ENCODE results near the gene IL17RB. TPM values are rescaled to one million over a fixed set of nuclear protein-coding genes. Genes with fewer than 3 reads are reported as not detected.

IL17RB gene
- polyA plus RNA-seq, 3 donors, result 0.13 TPM; not detected in 2

GRCh38 chr3:53813876-53814275, 32.5 kb upstream of the IL17RB start:
- Histone ChIP-seq H3K4me1 (ENCODE audit: control insufficient read depth in 1 of 2, insufficient read depth in 2 of 2, low read length in 2 of 2) (no peaks in the 10 kb centered on the region), H3K9ac (ENCODE audit: insufficient read depth, low read length, poor library complexity, severe bottlenecking) (no peak overlapping the region), H3K27ac (ENCODE audit: low read depth in 1 of 2, low read length in 2 of 2) (no peak overlapping the region), H3K9me3 (replicated peaks in 1 of 2; ENCODE audit: control insufficient read depth in 1 of 2, insufficient read depth in 1 of 2, low read length in 2 of 2) (no peaks in the 10 kb centered on the region), H3K36me3 (replicated peaks in 1 of 2; ENCODE audit: control insufficient read depth in 1 of 2, insufficient read depth in 2 of 2, low read length in 2 of 2) (no peaks in the 10 kb centered on the region), H4K20me1 (ENCODE audit: insufficient read depth, low read length) (no peaks in the 10 kb centered on the region), H3K4me3 (replicated peaks in 1 of 3; ENCODE audit: low read depth in 2 of 3, low read length in 3 of 3) (no peak overlapping the region), H2AFZ (ENCODE audit: insufficient read depth, low read depth, low read length, poor library complexity, severe bottlenecking) (no peak overlapping the region), H3K27me3 (ENCODE audit: control insufficient read depth in 2 of 2, insufficient read depth in 2 of 2, low read length in 2 of 2) (peaks cover 0 to 8% of the 10 kb centered on the region in 2 donors), H3K79me2 (ENCODE audit: insufficient read depth, low read length) (no peaks in the 10 kb centered on the region), H3K4me2 (replicated peaks; ENCODE audit: extremely low read depth, low read length, poor library complexity, severe bottlenecking) (no peak overlapping the region)
- intact Hi-C loops (cut with micrococcal nuclease), result no loop called here
- H3K36me3 Mint-ChIP-seq, result no peaks in the 10 kb centered on the region
- WGBS (ENCODE audit: insufficient coverage), result 97% methylated on average over 10 of the region's 10 CpGs
- no peak overlapping the region for H3K4me3 Mint-ChIP-seq
- TF ChIP-seq, protein P1, sequence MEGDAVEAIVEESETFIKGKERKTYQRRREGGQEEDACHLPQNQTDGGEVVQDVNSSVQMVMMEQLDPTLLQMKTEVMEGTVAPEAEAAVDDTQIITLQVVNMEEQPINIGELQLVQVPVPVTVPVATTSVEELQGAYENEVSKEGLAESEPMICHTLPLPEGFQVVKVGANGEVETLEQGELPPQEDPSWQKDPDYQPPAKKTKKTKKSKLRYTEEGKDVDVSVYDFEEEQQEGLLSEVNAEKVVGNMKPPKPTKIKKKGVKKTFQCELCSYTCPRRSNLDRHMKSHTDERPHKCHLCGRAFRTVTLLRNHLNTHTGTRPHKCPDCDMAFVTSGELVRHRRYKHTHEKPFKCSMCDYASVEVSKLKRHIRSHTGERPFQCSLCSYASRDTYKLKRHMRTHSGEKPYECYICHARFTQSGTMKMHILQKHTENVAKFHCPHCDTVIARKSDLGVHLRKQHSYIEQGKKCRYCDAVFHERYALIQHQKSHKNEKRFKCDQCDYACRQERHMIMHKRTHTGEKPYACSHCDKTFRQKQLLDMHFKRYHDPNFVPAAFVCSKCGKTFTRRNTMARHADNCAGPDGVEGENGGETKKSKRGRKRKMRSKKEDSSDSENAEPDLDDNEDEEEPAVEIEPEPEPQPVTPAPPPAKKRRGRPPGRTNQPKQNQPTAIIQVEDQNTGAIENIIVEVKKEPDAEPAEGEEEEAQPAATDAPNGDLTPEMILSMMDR (IDR thresholded peaks at IDR 0.05), result no peak
- peaks cover 8 to 21% (median 16%) of the 10 kb centered on the region in 3 donors for H3K27me3 Mint-ChIP-seq (ENCODE audit: low read depth in 3 of 3)
- no peaks in the 10 kb centered on the region for H3K9me3 Mint-ChIP-seq
- H3K27ac Mint-ChIP-seq, result no peak overlapping the region
- no peaks in the 10 kb centered on the region for H3K4me1 Mint-ChIP-seq
- no peak for DNase-seq

GRCh38 chr3:53815067-53815466, 31.3 kb upstream of the IL17RB start:
- Histone ChIP-seq H3K27me3 (ENCODE audit: control insufficient read depth in 2 of 2, insufficient read depth in 2 of 2, low read length in 2 of 2) (peaks cover 0 to 8% of the 10 kb centered on the region in 2 donors), H3K79me2 (ENCODE audit: insufficient read depth, low read length) (no peaks in the 10 kb centered on the region), H3K4me3 (replicated peaks in 1 of 3; ENCODE audit: low read depth in 2 of 3, low read length in 3 of 3) (no peak overlapping the region), H4K20me1 (ENCODE audit: insufficient read depth, low read length) (no peaks in the 10 kb centered on the region), H3K4me2 (replicated peaks; ENCODE audit: extremely low read depth, low read length, poor library complexity, severe bottlenecking) (no peak overlapping the region), H3K9me3 (replicated peaks in 1 of 2; ENCODE audit: control insufficient read depth in 1 of 2, insufficient read depth in 1 of 2, low read length in 2 of 2) (no peaks in the 10 kb centered on the region), H3K36me3 (replicated peaks in 1 of 2; ENCODE audit: control insufficient read depth in 1 of 2, insufficient read depth in 2 of 2, low read length in 2 of 2) (no peaks in the 10 kb centered on the region), H3K27ac (ENCODE audit: low read depth in 1 of 2, low read length in 2 of 2) (no peak overlapping the region), H2AFZ (ENCODE audit: insufficient read depth, low read depth, low read length, poor library complexity, severe bottlenecking) (no peak overlapping the region), H3K4me1 (ENCODE audit: control insufficient read depth in 1 of 2, insufficient read depth in 2 of 2, low read length in 2 of 2) (no peaks in the 10 kb centered on the region), H3K9ac (ENCODE audit: insufficient read depth, low read length, poor library complexity, severe bottlenecking) (no peak overlapping the region)
- no peak for DNase-seq
- Mint-ChIP-seq H3K27me3 (ENCODE audit: low read depth in 3 of 3) (peaks cover 8 to 21% (median 16%) of the 10 kb centered on the region in 3 donors), H3K36me3 (no peaks in the 10 kb centered on the region), H3K4me1 (no peaks in the 10 kb centered on the region), H3K4me3 (no peak overlapping the region), H3K9me3 (peaks cover 0 to 1% (median 0%) of the 10 kb centered on the region in 7 donors), H3K27ac (no peak overlapping the region)
- no CpG with 5 or more reads among the region's 4 CpGs for WGBS (ENCODE audit: insufficient coverage)
- TF ChIP-seq, protein P1 (IDR thresholded peaks at IDR 0.05), result no peak
- intact Hi-C loops (cut with micrococcal nuclease), result no loop called here
